22Rv1 (cell line): ENCODE data around the gene PLA2G6.
A peak's percentile ranks its signal among the peaks of the same experiment; 100 is the strongest.
"Not testable (repeated sequence)": the region's sequence is repeated elsewhere in the genome, so short reads cannot be mapped to it uniquely, and the experiment has no call there.

Source experiments
- H3K27ac ChIP-seq: fragments of 450-650 bp; 2 replicates; pipeline ENCODE4 v1.5.1; 2017
- CTCF ChIP-seq: fragments of 450-650 bp; IDR thresholded peaks from 2 replicates; pipeline ENCODE4 v1.5.1; 2017; ENCODE audit warnings: mild to moderate bottlenecking
- ZFX ChIP-seq: fragments of 450-650 bp; IDR thresholded peaks from 2 replicates; pipeline ENCODE4 v1.6.1; 2017; ENCODE audit warnings: antibody characterized with exemption, borderline replicate concordance

PLA2G6 gene

GRCh38 chr22:38118182-38118581 is 63.4 kb downstream of the PLA2G6 start:
- no peak overlapping the region for H3K27ac ChIP-seq
- TF ChIP-seq ZFX: no peak
- TF ChIP-seq CTCF: no peak

- not testable (repeated sequence) for H3K27ac ChIP-seq
Observed at GRCh38 chr22:38117556-38117955, 64.1 kb downstream of the PLA2G6 start.

- TF ChIP-seq CTCF (no peak), ZFX (no peak)
- H3K27ac ChIP-seq: no peak overlapping the region
Observed at GRCh38 chr22:38115423-38116205, 66.0 kb downstream of the PLA2G6 start.

GRCh38 chr22:38114484-38115398 is 66.9 kb downstream of the PLA2G6 start:
- peak; percentile 97 for TF ChIP-seq CTCF
- TF ChIP-seq ZFX: no peak
- H3K27ac ChIP-seq: peak overlapping the region; percentile 17; the same call in 1 of the 2 replicates

GRCh38 chr22:38112381-38112780 is 69.2 kb downstream of the PLA2G6 start:
- TF ChIP-seq CTCF: no peak
- H3K27ac ChIP-seq: peak overlapping the region; percentile 97

- TF ChIP-seq CTCF (no peak), ZFX (no peak)
- peak overlapping the region; percentile 97 for H3K27ac ChIP-seq
Observed at GRCh38 chr22:38111925-38112355, 69.7 kb downstream of the PLA2G6 start.

- no peak for TF ChIP-seq ZFX
- 0 out of 2 replicates have a peak, but pooled peaks have one; percentile 12 for TF ChIP-seq CTCF
Observed at GRCh38 chr22:38110863-38111852, 70.5 kb downstream of the PLA2G6 start.

More at GRCh38 chr22:38110863-38111852, 70.5 kb downstream of the PLA2G6 start:
- H3K27ac ChIP-seq: peak overlapping the region; percentile 97
